ENCODE results near the gene RCVRN. TPM values are rescaled to one million over a fixed set of nuclear protein-coding genes. Genes with fewer than 3 reads are reported as not detected.

RCVRN gene
- polyA plus RNA-seq, 10 donors: 0.24 to 1.1 (median 0.59) TPM; not detected in 2

DNA sequence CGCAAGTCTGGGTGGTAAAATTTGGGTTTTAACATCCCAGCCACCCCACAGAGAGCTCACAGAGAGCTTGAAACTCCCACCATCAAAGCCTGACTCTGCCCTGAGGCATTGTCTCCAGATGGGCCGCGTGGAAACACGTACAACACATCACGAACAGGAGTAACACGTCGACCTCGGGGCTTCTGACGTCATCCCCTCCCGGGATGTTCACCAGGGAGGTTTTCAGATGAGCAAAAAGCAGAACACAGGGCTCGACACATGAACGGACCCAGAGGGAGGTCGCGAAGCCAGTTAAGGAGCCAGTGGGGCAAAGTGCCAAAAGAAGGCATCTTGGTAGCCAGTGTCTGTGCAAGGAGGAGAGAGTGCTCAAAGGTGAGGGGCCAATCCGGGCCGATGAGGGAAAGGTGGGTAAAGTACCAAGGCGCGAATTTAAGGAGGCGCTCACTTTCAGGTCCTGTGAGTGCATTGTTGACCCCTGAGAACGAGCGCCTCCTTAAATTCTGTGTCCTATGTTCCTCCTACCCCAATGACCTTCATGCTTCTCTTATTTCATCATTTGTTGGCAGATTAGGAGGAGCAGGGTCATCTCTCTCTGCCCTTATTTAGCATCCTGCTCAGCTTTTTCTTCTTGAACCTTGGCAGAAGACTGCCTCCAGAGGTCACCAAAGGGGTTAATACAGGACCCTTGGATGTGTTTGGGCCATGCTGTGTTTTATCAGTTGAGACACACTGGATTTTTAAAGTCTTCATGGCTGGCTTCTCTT, 5.6 kb downstream of the RCVRN start:
- peak in 1 of 3 donors; percentile 45 for DNase-seq

DNA sequence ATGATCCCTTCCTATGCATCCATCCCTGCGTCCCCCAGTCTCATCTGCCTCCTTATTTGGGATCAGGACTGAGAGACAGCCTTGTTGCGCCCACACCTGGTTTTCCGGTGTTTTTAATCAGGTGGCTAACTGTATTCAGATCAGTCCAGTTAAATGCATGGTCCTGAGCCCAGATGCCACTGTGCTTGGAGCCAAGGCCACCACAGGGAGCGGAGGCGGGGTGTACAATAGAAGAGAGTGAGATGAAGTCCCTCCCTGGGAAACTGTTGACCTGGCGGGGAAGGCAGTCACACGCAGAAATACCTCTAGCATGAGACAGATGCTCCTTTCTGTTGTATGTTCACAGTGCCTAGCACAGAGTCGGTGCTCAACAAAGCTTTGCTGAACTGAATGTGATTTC, 6.3 kb downstream of the RCVRN start:
- DNase-seq: no peak

DNA sequence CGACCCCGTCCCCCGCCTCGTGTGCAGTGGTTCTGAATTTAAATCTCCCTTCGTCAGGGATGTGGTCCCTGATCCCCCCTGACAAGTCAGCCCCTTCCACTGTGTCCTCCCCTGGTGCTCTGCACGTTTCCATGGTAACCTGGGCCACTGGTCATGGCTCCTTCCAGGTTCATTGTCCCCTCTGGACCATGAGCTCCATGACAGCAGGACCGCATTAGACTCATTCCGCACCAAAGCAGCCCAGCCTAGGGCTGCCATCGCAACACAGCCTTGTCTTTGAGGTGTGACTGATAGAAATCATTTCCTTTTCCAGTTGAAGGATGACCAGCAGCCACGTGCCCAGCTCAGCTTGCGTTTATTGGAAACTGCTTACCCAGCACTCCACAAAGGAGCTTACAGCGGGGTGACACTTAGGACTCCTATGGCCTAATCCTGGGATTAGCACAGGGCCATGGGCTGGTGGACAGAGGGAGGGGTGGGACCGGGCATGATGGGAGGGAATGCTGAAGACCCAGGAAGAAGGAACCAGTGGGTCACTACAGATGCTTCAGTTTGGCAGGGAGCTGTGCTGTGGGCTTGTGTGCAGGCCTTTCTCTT, 7.6 kb downstream of the RCVRN start:
- no peak for DNase-seq

DNA sequence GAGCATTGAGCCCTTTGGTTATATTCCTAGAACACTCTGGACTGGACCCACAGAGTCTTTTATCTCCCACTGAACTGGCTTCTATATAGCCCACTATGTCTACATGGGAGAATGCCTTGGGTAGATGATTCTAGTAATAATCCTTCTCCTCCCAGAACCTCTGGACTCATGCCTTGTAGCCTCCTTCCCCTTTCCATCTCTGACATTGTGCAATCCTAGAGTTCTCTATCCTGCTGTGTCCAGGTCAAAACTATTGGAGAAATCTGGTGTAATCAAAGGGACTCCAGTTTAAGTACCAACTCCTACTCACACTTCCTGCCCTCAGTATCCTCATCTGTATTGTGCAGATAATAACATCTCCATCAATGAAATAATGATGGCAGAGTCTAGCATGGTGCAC, 9.1 kb downstream of the RCVRN start:
- no peak for DNase-seq

DNA sequence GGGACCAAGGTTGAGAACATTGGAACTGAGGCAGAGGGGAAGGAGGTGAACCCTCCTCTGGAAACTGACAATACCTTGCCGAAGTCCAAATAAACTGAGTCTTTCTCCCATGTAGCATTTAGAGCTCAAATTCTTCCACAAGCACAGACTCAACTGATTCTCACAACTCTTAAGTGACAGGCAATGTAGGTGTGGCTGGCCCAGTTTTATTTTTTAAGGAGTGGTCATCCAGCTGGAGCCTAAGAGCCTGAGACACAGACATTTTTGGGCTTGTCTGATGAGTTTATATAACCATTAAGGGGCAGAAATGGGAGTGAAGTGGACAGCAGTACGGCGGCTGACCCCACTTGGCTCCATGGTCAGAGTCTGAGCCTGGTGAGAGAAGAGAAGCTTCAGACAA, 10.8 kb downstream of the RCVRN start:
- no peak for DNase-seq

DNA sequence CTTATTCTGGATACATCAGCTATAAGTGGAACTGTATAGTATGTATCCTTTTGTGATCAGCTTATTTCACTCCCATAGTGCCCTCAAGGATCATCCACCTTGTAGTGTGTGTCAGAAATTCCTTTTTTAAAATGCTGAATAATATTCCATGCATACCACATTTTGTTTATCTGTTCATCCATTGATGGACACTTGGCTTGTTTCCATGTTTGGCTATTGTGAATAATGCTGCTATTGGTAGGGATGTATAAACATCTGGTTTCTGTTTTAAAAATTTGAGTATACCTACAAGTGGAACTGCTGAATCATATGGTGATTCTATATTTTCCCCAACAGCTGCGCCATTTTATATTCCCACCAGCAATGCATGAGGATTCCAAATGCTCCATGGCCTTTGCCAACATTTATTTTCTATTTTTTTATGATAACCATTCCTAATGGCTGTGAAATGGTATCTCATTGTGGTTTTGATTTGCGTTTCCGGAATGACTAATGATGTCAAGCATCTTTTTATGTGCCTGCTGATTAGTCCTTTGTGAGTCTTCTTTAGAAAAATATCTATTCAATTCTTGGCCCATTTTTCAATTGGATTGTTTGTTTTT, 11.6 kb downstream of the RCVRN start:
- peak in 2 of 3 donors; percentile 24 to 45 for DNase-seq

DNA sequence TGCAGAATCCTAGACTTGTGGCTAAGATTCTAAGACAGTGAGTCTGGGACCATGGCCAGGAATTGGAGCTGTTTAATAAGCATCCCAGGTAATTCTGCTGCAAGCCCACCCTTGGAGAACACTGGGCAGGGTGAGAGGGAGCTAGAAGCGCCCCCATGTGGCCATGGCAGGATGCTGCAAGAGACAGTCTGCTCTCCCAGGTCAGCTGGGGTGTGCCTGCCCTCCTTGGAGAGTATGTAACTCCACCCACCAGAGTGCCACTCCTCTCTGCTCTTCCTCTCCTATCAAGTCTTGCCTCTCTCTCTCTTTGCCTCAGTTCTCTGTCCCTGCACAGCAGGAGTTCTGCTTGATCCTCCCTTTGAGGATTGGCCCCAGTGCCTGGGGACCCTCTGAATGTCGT, 14.9 kb downstream of the RCVRN start:
- DNase-seq: no peak

DNA sequence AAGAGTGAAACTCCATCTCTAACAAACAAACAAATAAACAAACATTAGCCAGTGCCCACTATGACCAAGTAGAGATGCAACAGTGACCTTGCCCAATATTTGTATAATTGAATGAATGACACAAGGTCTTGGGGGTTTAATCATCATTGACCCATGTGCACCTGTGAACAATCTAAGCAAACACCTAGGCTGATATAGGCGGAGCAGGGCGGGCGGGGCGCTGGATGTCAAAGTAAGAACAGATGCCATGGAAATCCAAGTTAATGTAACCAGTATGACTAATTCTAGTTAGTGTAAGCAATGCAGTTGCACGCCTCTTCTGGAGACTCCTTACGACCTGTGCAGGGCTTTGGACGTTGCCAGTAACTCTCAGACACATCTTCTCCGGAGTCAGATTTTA, 17.6 kb downstream of the RCVRN start:
- DNase-seq: no peak

DNA sequence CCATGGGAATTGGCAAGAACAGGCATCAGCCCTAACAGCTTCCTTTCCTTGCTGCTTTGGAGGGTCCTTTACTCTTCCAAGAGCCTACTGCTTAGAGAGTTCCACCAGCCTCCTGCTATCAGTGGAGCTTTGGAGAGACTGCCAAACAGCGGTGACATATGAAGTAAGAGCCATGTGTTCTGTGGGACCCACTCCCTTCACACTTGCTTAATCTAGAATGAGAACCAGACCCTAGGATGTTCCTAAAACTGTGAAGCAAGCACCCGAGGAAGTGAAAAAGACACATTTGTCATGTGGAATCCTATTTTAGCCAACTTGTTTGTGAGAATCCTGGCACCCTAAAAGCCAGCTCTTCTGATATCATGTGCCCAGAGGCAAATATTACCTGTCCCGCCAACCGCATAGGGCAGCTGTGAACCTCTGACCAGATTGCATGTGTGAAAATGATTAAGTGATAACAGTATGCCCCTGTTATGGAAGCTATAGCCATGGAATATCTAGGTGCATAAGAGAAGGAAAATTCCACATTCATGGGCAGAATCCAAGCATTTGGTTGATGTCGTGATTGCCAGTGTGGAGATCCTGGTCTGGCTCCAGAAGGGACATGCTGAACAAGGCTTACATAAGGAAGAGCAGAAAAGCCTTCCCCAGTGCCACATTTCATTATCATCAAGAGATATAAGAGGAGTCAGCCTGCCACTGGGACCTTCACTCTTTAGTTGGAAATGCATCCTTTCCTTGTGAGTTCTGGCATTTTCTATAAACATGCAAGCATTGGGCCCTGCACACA, 18.7 kb downstream of the RCVRN start:
- no peak for DNase-seq

DNA sequence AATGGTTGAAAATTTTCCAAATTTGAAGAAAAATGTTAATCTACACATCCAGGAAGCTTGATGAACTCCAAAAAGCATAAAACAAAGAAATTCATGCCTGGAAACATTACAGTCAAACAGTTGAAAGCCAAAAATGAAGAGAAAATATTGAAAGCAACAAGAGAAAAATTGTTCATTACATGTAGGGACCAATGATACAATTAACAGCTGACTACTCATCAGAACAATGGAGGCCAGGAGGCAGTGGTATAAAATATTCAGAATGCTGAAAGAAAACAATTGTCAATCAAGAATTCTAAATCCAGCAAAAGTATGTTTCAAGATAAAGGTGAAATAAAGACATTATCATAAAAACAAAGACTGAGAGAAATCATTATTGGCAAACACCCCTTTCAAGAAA, 21.6 kb downstream of the RCVRN start:
- no peak for DNase-seq

DNA sequence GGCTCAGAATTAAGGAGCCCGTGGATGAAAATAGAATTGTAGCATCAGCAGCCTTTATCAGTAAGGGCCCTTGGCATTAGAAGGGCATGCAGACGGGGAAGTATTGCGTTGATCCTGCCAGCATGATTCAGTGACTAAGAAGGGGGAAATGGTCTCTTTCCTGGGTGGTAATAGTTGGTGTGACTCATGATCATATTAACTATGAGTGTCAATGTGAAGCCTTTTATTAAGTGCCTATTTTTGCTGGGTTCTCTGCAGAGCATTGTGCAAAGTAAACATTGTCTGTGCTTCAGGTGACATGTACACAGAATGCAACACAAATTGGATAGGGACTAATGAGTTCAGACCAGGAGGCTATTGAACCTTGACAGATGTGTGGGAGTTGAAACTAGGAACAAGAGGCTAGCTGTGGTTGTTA, 24.5 kb downstream of the RCVRN start:
- DNase-seq: no peak

DNA sequence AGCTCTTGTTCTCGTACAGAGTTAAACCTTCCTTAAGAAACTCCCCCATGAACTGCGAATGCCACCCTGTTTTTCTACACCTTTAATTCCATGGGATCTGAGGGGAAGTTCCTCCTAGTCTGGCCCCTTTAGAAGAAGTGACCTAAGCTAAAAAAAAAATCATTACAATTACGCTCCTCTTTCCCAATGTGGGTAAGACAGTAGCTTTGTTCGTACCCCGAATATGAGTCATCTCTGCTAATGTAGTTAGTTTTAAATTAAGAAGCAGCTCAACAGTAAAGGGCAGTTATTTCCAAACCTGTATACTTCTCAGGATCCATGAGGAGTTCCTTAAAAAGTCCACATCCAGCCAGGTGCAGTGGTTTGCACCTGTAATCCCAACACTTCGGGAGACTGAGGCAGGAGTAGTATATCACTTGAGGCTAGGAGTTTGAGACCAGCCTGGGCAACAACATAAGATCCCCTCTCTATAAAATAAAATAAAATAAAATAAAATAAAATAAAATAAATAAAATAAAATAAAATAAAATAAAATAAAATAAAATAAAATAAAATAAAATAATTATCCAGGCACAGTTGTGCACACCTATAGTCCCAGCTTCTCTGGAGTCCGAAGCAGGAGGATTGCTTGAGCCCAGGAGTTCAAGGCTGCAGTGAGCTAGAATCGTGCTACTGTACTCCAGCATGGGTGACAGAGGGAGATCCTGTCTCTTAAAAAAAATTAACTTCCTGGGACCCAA, 26.1 kb downstream of the RCVRN start:
- DNase-seq: no peak

DNA sequence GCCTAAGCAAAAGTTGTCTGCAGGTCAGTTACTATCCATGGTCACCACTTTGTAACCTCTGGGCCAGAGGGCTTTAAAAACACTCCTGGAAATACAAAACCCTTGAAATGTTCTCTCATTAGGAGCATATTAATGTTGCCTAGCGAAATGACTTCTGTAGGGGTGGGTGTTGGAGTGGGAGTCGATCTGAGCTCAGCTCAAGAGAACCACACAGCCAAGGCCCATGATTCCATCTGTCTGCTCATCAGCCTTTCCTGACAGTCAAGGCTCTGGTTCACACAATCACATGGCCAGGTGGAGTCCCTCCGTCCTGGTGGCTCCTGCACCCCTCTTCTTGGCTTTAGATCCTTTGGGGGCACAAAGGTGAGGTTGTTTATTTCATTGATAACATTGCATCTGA, 26.7 kb downstream of the RCVRN start:
- no peak for DNase-seq

DNA sequence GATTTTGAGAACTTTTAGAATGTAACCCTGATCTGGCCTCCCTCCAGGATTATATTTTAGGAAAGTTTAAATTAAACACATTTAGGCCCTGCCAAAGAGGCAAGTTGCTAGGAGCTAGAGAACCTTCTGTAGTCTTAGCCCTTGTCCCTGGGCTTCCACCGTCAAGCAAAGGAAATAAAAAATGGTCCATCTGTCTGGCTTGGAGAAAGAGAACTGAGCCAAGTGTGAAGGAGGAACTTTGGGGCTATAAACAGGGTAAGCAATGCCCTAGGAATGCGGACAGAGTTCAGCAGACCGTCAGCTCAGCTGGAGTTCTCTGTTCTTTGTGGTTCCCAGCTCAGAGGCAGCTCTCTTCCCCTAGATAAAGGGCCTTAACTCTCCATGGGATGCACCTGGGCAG, 29.6 kb downstream of the RCVRN start:
- peak in 1 of 3 donors; percentile 23 for DNase-seq

DNA sequence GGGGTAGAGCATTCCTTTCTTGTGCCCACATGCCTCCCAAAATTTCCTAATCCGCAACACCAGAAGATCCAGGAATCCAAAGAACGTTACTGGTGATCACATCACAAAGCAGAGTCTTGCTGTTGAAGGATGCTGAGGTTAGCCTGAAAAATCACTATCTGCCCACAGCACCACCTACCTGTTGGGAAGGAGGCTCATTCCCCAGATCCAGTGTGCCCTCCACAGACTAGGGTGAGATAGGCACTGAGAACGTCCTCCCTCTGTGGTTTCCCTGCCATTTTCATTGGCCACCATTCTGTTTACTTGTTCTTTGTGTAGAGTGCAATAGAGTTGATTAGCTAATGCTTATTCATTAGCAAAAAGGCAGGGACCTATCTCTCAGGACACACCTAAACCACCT, 30.3 kb downstream of the RCVRN start:
- DNase-seq: no peak

DNA sequence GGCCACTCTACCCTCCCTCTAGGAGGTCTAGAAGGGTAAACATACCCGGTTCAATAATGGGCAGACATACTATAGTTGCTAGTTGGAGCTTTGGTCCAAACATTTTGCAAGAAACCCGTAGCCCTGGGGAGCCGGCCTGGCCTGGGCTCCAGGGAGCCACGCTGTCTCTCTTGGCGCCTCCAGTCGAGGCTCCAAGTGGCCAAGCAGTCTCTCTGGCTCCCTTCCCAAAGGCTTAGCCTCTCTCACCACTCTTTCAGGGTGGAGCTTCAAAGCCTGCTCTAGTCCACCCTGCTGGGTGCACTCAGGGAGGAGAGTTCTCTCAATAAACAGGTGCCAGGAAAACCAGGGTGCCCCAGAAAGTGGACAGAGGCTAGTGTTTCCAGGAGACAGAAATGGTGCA, 32.2 kb downstream of the RCVRN start:
- no peak for DNase-seq

DNA sequence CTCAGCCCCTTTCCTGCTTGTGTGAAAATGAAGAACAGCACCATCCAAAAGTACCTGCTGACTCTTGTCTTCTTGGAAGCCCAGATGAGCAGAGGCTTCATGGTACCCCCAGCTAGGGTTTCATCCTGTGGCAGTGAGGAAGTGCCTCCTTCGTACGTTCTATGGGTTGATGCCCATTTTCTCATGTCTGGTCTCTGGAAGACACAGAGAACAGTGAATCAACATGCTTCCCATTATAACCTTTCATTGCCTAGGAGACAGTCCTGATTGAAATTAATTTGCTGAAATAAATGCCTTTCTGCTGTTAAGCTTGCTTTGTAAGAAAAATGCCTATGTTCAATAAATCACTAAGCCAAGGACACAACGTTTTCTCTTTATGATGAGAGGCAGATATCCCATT, 36.5 kb downstream of the RCVRN start:
- no peak for DNase-seq

DNA sequence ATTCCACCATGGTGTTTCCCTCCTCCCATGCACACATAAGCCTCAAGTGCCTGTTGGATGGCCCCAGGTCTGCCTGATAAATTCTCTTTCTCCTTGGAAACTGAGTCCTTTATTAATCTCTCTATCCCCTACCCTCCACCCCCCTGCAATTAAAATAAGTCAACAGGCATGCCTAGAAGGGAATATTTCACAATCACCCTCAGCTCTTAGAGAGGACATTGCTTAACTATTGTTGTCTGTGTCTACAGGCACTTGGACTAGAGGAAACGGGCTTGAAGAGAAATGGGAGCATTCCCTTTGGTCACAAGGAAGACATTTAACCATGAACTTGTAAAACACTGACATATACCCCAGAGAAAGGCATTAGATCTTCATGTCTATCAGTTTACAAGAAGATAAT, 39.5 kb downstream of the RCVRN start:
- DNase-seq: no peak

DNA sequence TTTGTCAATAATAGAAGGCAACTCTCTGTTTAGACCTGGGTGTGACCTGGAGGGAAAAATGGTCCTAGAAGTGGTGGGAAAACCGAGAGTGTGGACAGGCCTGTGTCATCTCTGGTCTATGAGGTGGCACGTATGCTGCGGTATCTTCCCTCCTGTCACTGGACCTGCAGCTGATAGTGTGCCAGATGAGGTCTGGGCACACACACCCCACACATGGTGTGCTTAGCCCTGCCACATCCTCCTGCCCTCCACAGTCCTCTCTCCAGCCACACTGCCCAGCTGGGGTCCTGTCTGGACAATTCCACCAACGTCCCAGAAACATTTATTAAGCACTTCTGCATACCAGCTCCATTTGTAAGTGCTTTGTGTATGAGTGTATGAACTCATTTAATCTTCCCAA, 42.1 kb downstream of the RCVRN start:
- DNase-seq: no peak

DNA sequence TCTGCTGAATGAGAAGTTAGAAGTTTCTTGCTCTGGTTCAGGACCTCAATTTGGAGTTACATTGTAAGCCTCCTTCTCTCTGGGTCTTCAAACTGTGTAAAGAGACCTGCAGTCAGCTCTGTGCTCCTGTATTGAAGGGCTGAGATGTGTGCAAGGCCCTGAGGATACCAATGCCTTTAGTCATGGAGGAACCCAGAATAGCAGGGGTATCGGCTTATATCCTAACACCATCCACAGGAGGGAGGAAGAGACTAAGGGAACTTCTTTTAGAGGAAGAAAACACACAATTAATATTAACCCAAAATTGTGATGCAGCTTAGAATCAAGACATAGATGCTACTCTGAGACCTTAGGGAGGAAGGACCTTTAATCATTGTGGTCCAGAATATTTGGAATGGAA, 42.9 kb downstream of the RCVRN start:
- no peak for DNase-seq

DNA sequence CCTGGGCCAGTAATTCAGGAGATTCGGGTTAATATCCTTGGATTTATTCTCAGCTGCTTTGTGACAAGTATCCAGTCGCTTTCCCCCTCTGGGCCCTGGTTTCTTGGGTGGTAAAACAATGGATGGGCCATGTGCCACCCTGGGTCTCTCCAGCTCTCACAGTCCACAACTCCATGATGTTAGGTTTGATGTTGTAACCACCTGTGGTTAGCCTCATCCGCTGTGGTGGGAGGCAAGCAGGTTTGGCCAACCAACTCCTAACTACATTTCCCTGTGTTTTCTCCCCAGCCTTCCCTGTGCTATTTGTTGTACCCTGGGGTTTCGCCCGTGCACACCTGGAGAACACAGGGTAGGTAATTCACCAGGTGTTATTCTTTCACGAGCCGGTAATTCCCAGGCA, 44.2 kb downstream of the RCVRN start:
- no peak for DNase-seq

DNA sequence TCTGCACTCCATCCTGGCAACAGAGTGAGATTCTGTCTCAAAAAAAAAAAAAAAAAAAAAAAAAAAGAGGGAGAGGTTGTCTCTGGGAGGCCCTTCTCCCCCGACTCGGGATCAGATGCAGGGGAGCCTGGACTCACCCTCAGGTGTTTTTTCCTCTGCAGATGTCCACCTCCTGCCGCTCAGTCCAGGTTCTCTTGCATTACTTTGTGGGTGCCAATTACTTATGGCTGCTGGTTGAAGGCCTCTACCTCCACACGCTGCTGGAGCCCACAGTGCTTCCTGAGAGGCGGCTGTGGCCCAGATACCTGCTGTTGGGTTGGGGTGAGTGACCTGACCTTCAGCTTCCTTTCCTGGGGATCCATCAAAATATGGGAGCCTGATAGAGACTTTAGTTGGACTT, 45.3 kb downstream of the RCVRN start:
- DNase-seq: no peak
